ENCODE measurements around the gene RPS3.

RPS3 gene

GRCh38 chr11:75420224-75421034 lies 21.1 kb downstream of the RPS3 start:
- no peak for DNase-seq

GRCh38 chr11:75421035-75421602 lies 21.8 kb downstream of the RPS3 start:
- DNase-seq, result no peak

GRCh38 chr11:75421902-75422247 lies 22.6 kb downstream of the RPS3 start:
- no peak for DNase-seq

GRCh38 chr11:75422248-75423231 lies 23.2 kb downstream of the RPS3 start:
- no peak for DNase-seq

- no peak for DNase-seq
Measured at GRCh38 chr11:75423721-75424120, 24.4 kb downstream of the RPS3 start.

GRCh38 chr11:75424396-75424795 lies 25.1 kb downstream of the RPS3 start:
- DNase-seq, result no peak

- DNase-seq, result no peak
Measured at GRCh38 chr11:75425422-75425821, 26.1 kb downstream of the RPS3 start.

- DNase-seq, result no peak
Measured at GRCh38 chr11:75426720-75427086, 27.4 kb downstream of the RPS3 start.

- no peak for DNase-seq
Measured at GRCh38 chr11:75427181-75427580, 27.9 kb downstream of the RPS3 start.

GRCh38 chr11:75428281-75428724 lies 29.0 kb downstream of the RPS3 start:
- DNase-seq, result no peak

- no peak for DNase-seq
Measured at GRCh38 chr11:75428989-75429640, 29.8 kb downstream of the RPS3 start.

GRCh38 chr11:75429641-75429901 lies 30.3 kb downstream of the RPS3 start:
- DNase-seq, result no peak

- peak; percentile 58 for DNase-seq
Measured at GRCh38 chr11:75429902-75430713, 30.8 kb downstream of the RPS3 start.

- DNase-seq, result no peak
Measured at GRCh38 chr11:75430714-75431532, 31.6 kb downstream of the RPS3 start.

GRCh38 chr11:75431533-75432525 lies 32.5 kb downstream of the RPS3 start:
- DNase-seq, result no peak

GRCh38 chr11:75432911-75433321 lies 33.6 kb downstream of the RPS3 start, which contains the start of gene KLHL35:
Gene KLHL35, minus strand, starts transcription at chr11:75433203. Its CDS starts 2,574 bp downstream, at chr11:75430629.
- no peak for DNase-seq

- DNase-seq, result no peak
Measured at GRCh38 chr11:75433443-75433842, 34.1 kb downstream of the RPS3 start.

- no peak for DNase-seq
Measured at GRCh38 chr11:75434051-75434450, 34.7 kb downstream of the RPS3 start.

- no peak for DNase-seq
Measured at GRCh38 chr11:75434886-75435570, 35.7 kb downstream of the RPS3 start.

GRCh38 chr11:75435571-75435925 lies 36.2 kb downstream of the RPS3 start:
- no peak for DNase-seq

Measured in NCI-H2227 treated with DMSO at 0.1 percent for 48 hours (cell line).